Stimulated activated CD4-positive, alpha-beta T cell treated with anti-CD3 and anti-CD28 coated beads, TNF-alpha, amount 100 ng/mL, for 24 hours (primary cell): Measurements from ENCODE around the gene SCAANT1.
A peak's percentile ranks its signal among the peaks of the same experiment; 100 is the strongest.

Source experiments
- DNase-seq, 3 experiments: peaks; one replicate each; pipeline ENCODE4 v3.0.0-alpha.2; 2020; ENCODE audit warnings: low read depth in 3 of 3

SCAANT1 gene

GRCh38 chr3:63911873-63912767 is at the start of gene SCAANT1:
Gene SCAANT1, minus strand, starts transcription at chr3:63912383.
- peak; percentile 67 to 76 (median 70) for DNase-seq

GRCh38 chr3:63961891-63962290 is 49.7 kb upstream of the SCAANT1 start:
- DNase-seq, result no peak

- no peak for DNase-seq
Measured at GRCh38 chr3:63960048-63960711, 48.0 kb upstream of the SCAANT1 start.

GRCh38 chr3:63959146-63959545 is 47.0 kb upstream of the SCAANT1 start:
- no peak for DNase-seq

GRCh38 chr3:63955830-63956545 is 43.8 kb upstream of the SCAANT1 start:
- no peak for DNase-seq

GRCh38 chr3:63955036-63955650 is 43.0 kb upstream of the SCAANT1 start:
- DNase-seq, result no peak

- no peak for DNase-seq
Measured at GRCh38 chr3:63954182-63954581, 42.0 kb upstream of the SCAANT1 start.

GRCh38 chr3:63952248-63952594 is 40.0 kb upstream of the SCAANT1 start:
- DNase-seq, result no peak

GRCh38 chr3:63951492-63952247 is 39.5 kb upstream of the SCAANT1 start:
- DNase-seq, result no peak

- DNase-seq, result no peak
Measured at GRCh38 chr3:63950698-63951097, 38.5 kb upstream of the SCAANT1 start.

GRCh38 chr3:63949005-63949404 is 36.8 kb upstream of the SCAANT1 start:
- no peak for DNase-seq

- no peak for DNase-seq
Measured at GRCh38 chr3:63947594-63947993, 35.4 kb upstream of the SCAANT1 start.

GRCh38 chr3:63946753-63947152 is 34.6 kb upstream of the SCAANT1 start:
- no peak for DNase-seq

GRCh38 chr3:63945558-63946096 is 33.4 kb upstream of the SCAANT1 start:
- DNase-seq, result no peak

- DNase-seq, result no peak
Measured at GRCh38 chr3:63943678-63944077, 31.5 kb upstream of the SCAANT1 start.

- DNase-seq, result no peak
Measured at GRCh38 chr3:63942528-63942927, 30.3 kb upstream of the SCAANT1 start.

- no peak for DNase-seq
Measured at GRCh38 chr3:63940389-63940757, 28.2 kb upstream of the SCAANT1 start.

GRCh38 chr3:63937661-63938651 is 25.8 kb upstream of the SCAANT1 start:
- no peak for DNase-seq

- no peak for DNase-seq
Measured at GRCh38 chr3:63936925-63937324, 24.7 kb upstream of the SCAANT1 start.
